RWPE2 (cell line): Measurements from ENCODE around the gene CHN2.
A peak's percentile ranks its signal among the peaks of the same experiment; 100 is the strongest.

ENCODE experiments used
- ATAC-seq: fragments of 200-7000 bp; cut with Tn5 transposase; 3 replicates; pipeline ENCODE4 v1.9.1; 2021; ENCODE audit warnings: low read depth
- DNase-seq: peaks from one replicate; pipeline ENCODE4 v3.0.0-alpha.2; 2020; ENCODE audit warnings: low spot score
- H3K27ac ChIP-seq: fragments of 450-650 bp; 2 replicates; pipeline ENCODE4 v1.5.1; 2017; ENCODE audit warnings: mild to moderate bottlenecking; ENCODE audit not compliant: poor library complexity, severe bottlenecking
- H3K27me3 ChIP-seq: fragments of 250-450 bp; sonication (Bioruptor Pico); 2 replicates; pipeline ENCODE4 v1.5.1; 2021; ENCODE audit warnings: mild to moderate bottlenecking, moderate library complexity; ENCODE audit not compliant: insufficient read depth, poor library complexity, severe bottlenecking
- H3K36me3 ChIP-seq: fragments of 250-450 bp; sonication (Bioruptor Pico); 2 replicates; pipeline ENCODE4 v1.5.1; 2020; ENCODE audit warnings: low read depth, mild to moderate bottlenecking, moderate library complexity
- H3K4me1 ChIP-seq: fragments of 250-450 bp; sonication (Bioruptor Pico); 2 replicates; pipeline ENCODE4 v1.5.1; 2021; ENCODE audit warnings: mild to moderate bottlenecking, moderate library complexity; ENCODE audit not compliant: insufficient read depth, poor library complexity, severe bottlenecking
- H3K4me3 ChIP-seq: fragments of 250-450 bp; sonication (Bioruptor Pico); 2 replicates; pipeline ENCODE4 v1.5.1; 2021; ENCODE audit warnings: mild to moderate bottlenecking, moderate library complexity; ENCODE audit not compliant: severe bottlenecking
- H3K9me3 ChIP-seq: fragments of 250-450 bp; sonication (Bioruptor Pico); 2 replicates; pipeline ENCODE4 v1.5.1; 2021; ENCODE audit warnings: mild to moderate bottlenecking, moderate library complexity; ENCODE audit not compliant: severe bottlenecking
- CTCF ChIP-seq: fragments of 450-650 bp; IDR thresholded peaks from one replicate; pipeline ENCODE4 v1.5.1; 2017; ENCODE audit warnings: mild to moderate bottlenecking, moderate library complexity; ENCODE audit not compliant: poor library complexity, severe bottlenecking

Gene CHN2

GRCh38 chr7:29216128-29216527 lies 21.6 kb downstream of the CHN2 start:
- Histone ChIP-seq H3K27me3 (no peaks in the 10 kb centered on the region), H3K36me3 (no peaks in the 10 kb centered on the region), H3K27ac (no peak overlapping the region), H3K4me1 (no peaks in the 10 kb centered on the region), H3K4me3 (no peak overlapping the region), H3K9me3 (no peaks in the 10 kb centered on the region)
- TF ChIP-seq CTCF = no peak
- DNase-seq (no peak), ATAC-seq (no peak)

GRCh38 chr7:29217113-29217512 lies 22.5 kb downstream of the CHN2 start:
- Histone ChIP-seq H3K4me1 (no peaks in the 10 kb centered on the region), H3K9me3 (no peaks in the 10 kb centered on the region), H3K36me3 (no peaks in the 10 kb centered on the region), H3K4me3 (no peak overlapping the region), H3K27me3 (no peaks in the 10 kb centered on the region), H3K27ac (no peak overlapping the region)
- no peak for DNase-seq
- TF ChIP-seq CTCF = no peak
- ATAC-seq = no peak

- peak; percentile 79 for ATAC-seq
- H3K27ac ChIP-seq = no peak overlapping the region
- peaks cover 10% of the 10 kb centered on the region for H3K4me1 ChIP-seq
- TF ChIP-seq CTCF = no peak
- no peaks in the 10 kb centered on the region for H3K9me3 ChIP-seq
- H3K27me3 ChIP-seq = no peaks in the 10 kb centered on the region
- H3K36me3 ChIP-seq = no peaks in the 10 kb centered on the region
- DNase-seq = no peak
- no peak overlapping the region for H3K4me3 ChIP-seq
Measured at GRCh38 chr7:29224726-29225125, 30.2 kb downstream of the CHN2 start.

GRCh38 chr7:29228289-29229011 lies 33.9 kb downstream of the CHN2 start:
- Histone ChIP-seq H3K27ac (no peak overlapping the region), H3K36me3 (no peaks in the 10 kb centered on the region), H3K4me1 (peaks cover 10% of the 10 kb centered on the region), H3K4me3 (no peak overlapping the region), H3K9me3 (no peaks in the 10 kb centered on the region), H3K27me3 (no peaks in the 10 kb centered on the region)
- DNase-seq = no peak
- no peak for ATAC-seq
- TF ChIP-seq CTCF = no peak

- H3K27me3 ChIP-seq = no peaks in the 10 kb centered on the region
- H3K9me3 ChIP-seq = no peaks in the 10 kb centered on the region
- H3K27ac ChIP-seq = no peak overlapping the region
- H3K36me3 ChIP-seq = no peaks in the 10 kb centered on the region
- peaks cover 10% of the 10 kb centered on the region for H3K4me1 ChIP-seq
- H3K4me3 ChIP-seq = no peak overlapping the region
- ATAC-seq (no peak), DNase-seq (no peak)
- TF ChIP-seq CTCF = no peak
Measured at GRCh38 chr7:29229066-29229465, 34.5 kb downstream of the CHN2 start.
